Measurements from ENCODE around the gene PIGS. TPM values are rescaled to one million over a fixed set of nuclear protein-coding genes. Genes with fewer than 3 reads are reported as not detected.
A peak's percentile ranks its signal among the peaks of the same experiment; 100 is the strongest.

The PIGS gene
- polyA plus RNA-seq, 1 donor from 2014 or later: 48.4 TPM

GRCh38 chr17:28521311-28522085 lies 49.8 kb downstream of the PIGS start:
- Mint-ChIP-seq H3K27me3 (no peaks in the 10 kb centered on the region), H3K4me3 (no peak overlapping the region), H3K4me1 (peaks cover 4 to 10% (median 6%) of the 10 kb centered on the region in 3 donors), H3K36me3 (peaks cover 2% of the 10 kb centered on the region), H3K9me3 (no peaks in the 10 kb centered on the region), H3K27ac (no peak overlapping the region)

GRCh38 chr17:28520687-28521086 lies 50.6 kb downstream of the PIGS start:
- Mint-ChIP-seq H3K27me3 (no peaks in the 10 kb centered on the region), H3K9me3 (no peaks in the 10 kb centered on the region), H3K36me3 (peaks cover 2% of the 10 kb centered on the region), H3K4me3 (no peak overlapping the region), H3K4me1 (peaks cover 4 to 10% (median 6%) of the 10 kb centered on the region in 3 donors), H3K27ac (no peak overlapping the region)

GRCh38 chr17:28519236-28519635 lies 52.1 kb downstream of the PIGS start:
- Mint-ChIP-seq H3K4me1 (peaks cover 4 to 10% (median 6%) of the 10 kb centered on the region in 3 donors), H3K4me3 (no peak overlapping the region), H3K9me3 (no peaks in the 10 kb centered on the region), H3K27me3 (no peaks in the 10 kb centered on the region), H3K36me3 (peaks cover under 1% of the 10 kb centered on the region), H3K27ac (no peak overlapping the region)

- Mint-ChIP-seq H3K27me3 (peaks cover 2% of the 10 kb centered on the region), H3K27ac (no peak overlapping the region), H3K4me1 (peaks cover 4 to 10% (median 6%) of the 10 kb centered on the region in 3 donors), H3K9me3 (peaks cover 0 to 2% (median 0%) of the 10 kb centered on the region in 3 donors), H3K4me3 (no peak overlapping the region), H3K36me3 (no peaks in the 10 kb centered on the region)
These were observed 52.7 kb downstream of the PIGS start for GRCh38 chr17:28518578-28518977.

GRCh38 chr17:28518132-28518531 lies 53.2 kb downstream of the PIGS start:
- peaks cover 0 to 2% (median 0%) of the 10 kb centered on the region in 3 donors for H3K9me3 Mint-ChIP-seq
- H3K27ac Mint-ChIP-seq: no peak overlapping the region
- H3K27me3 Mint-ChIP-seq: peaks cover 2% of the 10 kb centered on the region
- H3K4me1 Mint-ChIP-seq: peaks cover 4 to 10% (median 6%) of the 10 kb centered on the region in 3 donors
- H3K4me3 Mint-ChIP-seq: no peak overlapping the region
- no peaks in the 10 kb centered on the region for H3K36me3 Mint-ChIP-seq

GRCh38 chr17:28515518-28515917 lies 55.8 kb downstream of the PIGS start:
- H3K27ac Mint-ChIP-seq: no peak overlapping the region
- H3K4me1 Mint-ChIP-seq: peaks cover 4 to 9% (median 5%) of the 10 kb centered on the region in 3 donors
- H3K36me3 Mint-ChIP-seq: no peaks in the 10 kb centered on the region
- H3K9me3 Mint-ChIP-seq: peaks cover 0 to 2% (median 0%) of the 10 kb centered on the region in 3 donors
- peaks cover 8% of the 10 kb centered on the region for H3K27me3 Mint-ChIP-seq
- H3K4me3 Mint-ChIP-seq: no peak overlapping the region

- no peak overlapping the region for H3K4me3 Mint-ChIP-seq
- H3K9me3 Mint-ChIP-seq: peaks cover 0 to 2% (median 0%) of the 10 kb centered on the region in 3 donors
- H3K4me1 Mint-ChIP-seq: peaks cover 3 to 7% (median 4%) of the 10 kb centered on the region in 3 donors
- peaks cover 14% of the 10 kb centered on the region for H3K27me3 Mint-ChIP-seq
- no peak overlapping the region for H3K27ac Mint-ChIP-seq
- no peaks in the 10 kb centered on the region for H3K36me3 Mint-ChIP-seq
These were observed 56.7 kb downstream of the PIGS start for GRCh38 chr17:28514561-28515002.

- H3K4me3 Mint-ChIP-seq: no peak overlapping the region
- peaks cover 0 to 2% (median 0%) of the 10 kb centered on the region in 3 donors for H3K9me3 Mint-ChIP-seq
- H3K27ac Mint-ChIP-seq: no peak overlapping the region
- H3K27me3 Mint-ChIP-seq: peaks cover 14% of the 10 kb centered on the region
- H3K36me3 Mint-ChIP-seq: no peaks in the 10 kb centered on the region
- H3K4me1 Mint-ChIP-seq: peaks cover 3 to 4% (median 4%) of the 10 kb centered on the region in 3 donors
These were observed 57.8 kb downstream of the PIGS start for GRCh38 chr17:28513476-28513875.

GRCh38 chr17:28511858-28512461 lies 59.4 kb downstream of the PIGS start:
- Mint-ChIP-seq H3K4me1 (no peaks in the 10 kb centered on the region), H3K9me3 (peaks cover 0 to 2% (median 0%) of the 10 kb centered on the region in 3 donors), H3K36me3 (no peaks in the 10 kb centered on the region), H3K27me3 (peaks cover 20% of the 10 kb centered on the region), H3K4me3 (peak overlapping the region in 1 of 4 donors; percentile 43), H3K27ac (no peak overlapping the region)

- Mint-ChIP-seq H3K36me3 (no peaks in the 10 kb centered on the region), H3K4me3 (no peak overlapping the region), H3K9me3 (peaks cover 0 to 2% (median 0%) of the 10 kb centered on the region in 3 donors), H3K4me1 (no peaks in the 10 kb centered on the region), H3K27me3 (peaks cover 22% of the 10 kb centered on the region), H3K27ac (no peak overlapping the region)
These were observed 61.5 kb downstream of the PIGS start for GRCh38 chr17:28509789-28510188.

GRCh38 chr17:28508211-28508724 lies 63.1 kb downstream of the PIGS start:
- H3K4me1 Mint-ChIP-seq: no peaks in the 10 kb centered on the region
- no peaks in the 10 kb centered on the region for H3K9me3 Mint-ChIP-seq
- H3K27me3 Mint-ChIP-seq: peaks cover 22% of the 10 kb centered on the region
- H3K27ac Mint-ChIP-seq: no peak overlapping the region
- no peak overlapping the region for H3K4me3 Mint-ChIP-seq
- H3K36me3 Mint-ChIP-seq: no peaks in the 10 kb centered on the region

GRCh38 chr17:28507567-28508203 lies 63.6 kb downstream of the PIGS start:
- H3K4me3 Mint-ChIP-seq: no peak overlapping the region
- no peaks in the 10 kb centered on the region for H3K4me1 Mint-ChIP-seq
- H3K36me3 Mint-ChIP-seq: no peaks in the 10 kb centered on the region
- H3K9me3 Mint-ChIP-seq: no peaks in the 10 kb centered on the region
- H3K27me3 Mint-ChIP-seq: peaks cover 22% of the 10 kb centered on the region
- H3K27ac Mint-ChIP-seq: no peak overlapping the region

- Mint-ChIP-seq H3K27ac (no peak overlapping the region), H3K4me1 (peaks cover 0 to 2% (median 0%) of the 10 kb centered on the region in 3 donors), H3K36me3 (no peaks in the 10 kb centered on the region), H3K9me3 (no peaks in the 10 kb centered on the region), H3K27me3 (peaks cover 22% of the 10 kb centered on the region), H3K4me3 (no peak overlapping the region)
These were observed 64.4 kb downstream of the PIGS start for GRCh38 chr17:28506763-28507487.

GRCh38 chr17:28505986-28506665 lies 65.2 kb downstream of the PIGS start, which contains the start of gene FOXN1:
Gene FOXN1 (plus strand): TSS chr17:28506348. CDS start chr17:28523970, 17,622 bp downstream.
- Mint-ChIP-seq H3K27ac (no peak within 1 kb of the TSS), H3K4me1 (peaks cover 0 to 4% (median 4%) of the 10 kb centered on the region in 3 donors), H3K36me3 (no peaks in the 10 kb centered on the region), H3K9me3 (no peaks in the 10 kb centered on the region), H3K27me3 (peaks cover 16% of the 10 kb centered on the region), H3K4me3 (no peak within 1 kb of the TSS)

Data from IgD-negative memory B cell (primary cell).